Liver (tissue), 9 donors: Measurements from ENCODE around the gene TMEM234. TPM values are rescaled to one million over a fixed set of nuclear protein-coding genes. Genes with fewer than 3 reads are reported as not detected.

Experiments used
- DNase-seq: peaks from one replicate; pipeline ENCODE4 v3.0.0-alpha.2; 2017; ENCODE audit warnings: low spot score
- H3K27ac ChIP-seq, 2 donors: one replicate each; pipeline ENCODE4 v1.7.0; 2013; ENCODE audit warnings: inconsistent platforms in 2 of 2, low read length in 2 of 2, control low read depth in 1 of 2, low read depth in 1 of 2, mild to moderate bottlenecking in 1 of 2
- H3K27me3 ChIP-seq, 4 donors: one replicate each; pipeline versions ENCODE4 v1.6.1 to v1.7.0; 2013; ENCODE audit warnings: low read length in 3 of 4, inconsistent platforms in 1 of 4, mild to moderate bottlenecking in 1 of 4, moderate library complexity in 1 of 4; ENCODE audit not compliant: control insufficient read depth in 4 of 4, insufficient read depth in 4 of 4
- H3K36me3 ChIP-seq, 4 donors: one replicate each; pipeline versions ENCODE4 v1.6.1 to v1.7.0; 2013; ENCODE audit warnings: low read length in 3 of 4, mild to moderate bottlenecking in 3 of 4, low read depth in 1 of 4, moderate library complexity in 1 of 4; ENCODE audit not compliant: control insufficient read depth in 4 of 4, insufficient read depth in 3 of 4
- H3K4me1 ChIP-seq, 4 donors: one replicate each; pipeline versions ENCODE4 v1.6.1 to v1.7.0; 2013; ENCODE audit warnings: low read length in 3 of 4, mild to moderate bottlenecking in 3 of 4, moderate library complexity in 1 of 4; ENCODE audit not compliant: control insufficient read depth in 4 of 4, insufficient read depth in 4 of 4
- H3K4me3 ChIP-seq, 3 donors: one replicate each; pipeline versions ENCODE4 v1.6.1 to v1.7.0; 2013; ENCODE audit warnings: low read length in 3 of 3, control low read depth in 1 of 3, low read depth in 1 of 3, mild to moderate bottlenecking in 1 of 3
- H3K9ac ChIP-seq, 2 donors: one replicate each; pipeline ENCODE4 v1.7.0; 2013; ENCODE audit warnings: low read length in 2 of 2, mild to moderate bottlenecking in 2 of 2, moderate library complexity in 2 of 2, control low read depth in 1 of 2, low read depth in 1 of 2
- H3K9me3 ChIP-seq, 4 donors: one replicate each; pipeline versions ENCODE4 v1.6.1 to v1.7.0; 2013; ENCODE audit warnings: low read length in 3 of 4; ENCODE audit not compliant: control insufficient read depth in 4 of 4
- EGR1 ChIP-seq, 2 donors: IDR thresholded peaks; 2 replicates each; pipeline ENCODE4 v1.6.1; 2016 to 2018; ENCODE audit warnings: antibody characterized with exemption in 2 of 2, low read depth in 2 of 2
- FOXA1 ChIP-seq: IDR thresholded peaks from 2 replicates; pipeline ENCODE4 v1.6.1; 2016; ENCODE audit warnings: antibody characterized with exemption
- FOXA2 ChIP-seq: IDR thresholded peaks from 2 replicates; pipeline ENCODE4 v1.6.1; 2016; ENCODE audit warnings: antibody characterized with exemption
- GABPA ChIP-seq, 2 donors: IDR thresholded peaks in 1 of 2; conservative IDR thresholded peaks in 1 of 2; 2 replicates each; pipeline ENCODE4 v1.6.1; 2016; ENCODE audit warnings: antibody characterized with exemption in 2 of 2, mild to moderate bottlenecking in 1 of 2, moderate library complexity in 1 of 2
- HNF4A ChIP-seq, 2 donors: conservative IDR thresholded peaks; 2 replicates each; pipeline ENCODE4 v1.6.1; 2016; ENCODE audit warnings: antibody characterized with exemption in 2 of 2, mild to moderate bottlenecking in 2 of 2
- HNF4G ChIP-seq: IDR thresholded peaks from 2 replicates; pipeline ENCODE4 v1.6.1; 2016; ENCODE audit warnings: antibody characterized with exemption
- NR2F2 ChIP-seq: IDR thresholded peaks from 2 replicates; pipeline ENCODE4 v1.6.1; 2016; ENCODE audit warnings: antibody characterized with exemption
- RAD21 ChIP-seq, 2 donors: IDR thresholded peaks; 2 replicates each; pipeline ENCODE4 v1.6.1; 2016; ENCODE audit warnings: antibody characterized with exemption in 2 of 2, mild to moderate bottlenecking in 2 of 2
- RXRA ChIP-seq, 2 donors: IDR thresholded peaks; 2 replicates each; pipeline ENCODE4 v1.6.1; 2017 to 2018; ENCODE audit warnings: antibody characterized with exemption in 2 of 2, mild to moderate bottlenecking in 1 of 2
- SP1 ChIP-seq: IDR thresholded peaks from 2 replicates; pipeline ENCODE4 v1.6.1; 2018; ENCODE audit warnings: antibody characterized with exemption, mild to moderate bottlenecking
- TAF1 ChIP-seq: conservative IDR thresholded peaks from 2 replicates; pipeline ENCODE4 v1.6.1; 2016; ENCODE audit warnings: antibody characterized with exemption, mild to moderate bottlenecking
- YY1 ChIP-seq: IDR thresholded peaks from 2 replicates; pipeline ENCODE4 v1.6.1; 2016; ENCODE audit warnings: antibody characterized with exemption, mild to moderate bottlenecking
- WGBS: extraction: QIAGEN DNeasy Blood & Tissue Kit; methylation state at CpG from one replicate; pipeline ENCODE4 v1.1.7; 2013; 5-methylcytosine and 5-hydroxymethylcytosine counted together
- polyA plus RNA-seq, 2 donors: library from polyadenylated mRNA; stranded (reverse) in 1 of 2; unstranded in 1 of 2; fragments of 200-250 nt in 1 of 2; fragments of >200 nt in 1 of 2; fragmentation: Nextera tagmentation in 1 of 2; extraction: Ambion mirVana in 1 of 2; gene quantifications; one replicate each; pipeline versions ENCODE4 v1.2.1 to v1.2.3, GENCODE V29; 2013 to 2015
- total RNA-seq, 2 donors: library from RNA; depleted of rRNA; stranded (reverse); fragments of >200 nt; gene quantifications; one replicate each; pipeline ENCODE4 v1.2.3, GENCODE V29; 2014
- TF ChIP-seq, protein P1 (sequence below): IDR thresholded peaks from 2 replicates; pipeline ENCODE4 v1.6.1; 2016; ENCODE audit warnings: antibody characterized with exemption
- TF ChIP-seq, protein P2 (sequence below): IDR thresholded peaks from 2 replicates; pipeline ENCODE4 v1.6.1; 2016; ENCODE audit warnings: antibody characterized with exemption
- TF ChIP-seq, protein P3 (sequence below): IDR thresholded peaks from 2 replicates; pipeline ENCODE4 v1.6.1; 2016; ENCODE audit warnings: antibody characterized with exemption
- TF ChIP-seq, protein P4 (sequence below): IDR thresholded peaks from 2 replicates; pipeline ENCODE4 v1.6.1; 2016; ENCODE audit warnings: antibody characterized with exemption, mild to moderate bottlenecking
- donor health status: healthy.
- donor health status: healthy.
- donor health status: healthy.
- donor health status: healthy.
- donor health status: healthy.

Gene TMEM234
- total and polyA plus RNA-seq, 4 donors: 5.4 to 6.8 (median 6.1) TPM

DNA sequence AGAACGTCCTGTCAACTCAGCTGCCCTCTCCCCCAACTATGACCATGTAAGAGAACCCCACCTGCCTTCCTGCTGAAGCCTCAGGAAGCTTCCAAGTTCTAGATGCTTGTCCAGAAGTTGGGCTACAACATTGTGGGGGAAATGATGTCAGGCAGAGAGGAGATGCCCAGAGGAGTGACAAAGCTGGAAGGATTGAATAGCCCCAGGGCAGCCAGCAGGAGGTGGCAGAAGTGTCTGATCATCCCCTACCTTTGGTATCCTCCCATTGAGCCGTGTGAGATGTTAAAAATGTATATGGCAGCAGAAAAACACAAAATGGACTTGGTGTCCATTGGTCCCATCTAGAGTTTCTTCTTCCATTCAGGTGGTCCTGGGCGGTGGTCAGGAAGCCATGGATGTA lies 6.6 kb upstream of the TMEM234 start:
- 83% methylated on average over 3 of the region's 3 CpGs for WGBS
- no peaks in the 10 kb centered on the region for H3K9me3 ChIP-seq
- no peak for DNase-seq
- H3K36me3 ChIP-seq: peaks cover 9 to 62% (median 46%) of the 10 kb centered on the region in 4 donors
- H3K27ac ChIP-seq: no peak overlapping the region
- no peaks in the 10 kb centered on the region for H3K27me3 ChIP-seq
- H3K4me1 ChIP-seq: peaks cover 2 to 9% (median 8%) of the 10 kb centered on the region in 4 donors
- no peak overlapping the region for H3K4me3 ChIP-seq
- TF ChIP-seq, protein P1, sequence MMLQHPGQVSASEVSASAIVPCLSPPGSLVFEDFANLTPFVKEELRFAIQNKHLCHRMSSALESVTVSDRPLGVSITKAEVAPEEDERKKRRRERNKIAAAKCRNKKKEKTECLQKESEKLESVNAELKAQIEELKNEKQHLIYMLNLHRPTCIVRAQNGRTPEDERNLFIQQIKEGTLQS: no peak
- TF ChIP-seq GABPA (IDR thresholded peaks at IDR 0.05 in 1 of 2, conservative IDR thresholded peaks at IDR 0.05 in 1 of 2): no peak
- no peak for TF ChIP-seq RAD21 (IDR thresholded peaks at IDR 0.05)
- TF ChIP-seq, protein P2, sequence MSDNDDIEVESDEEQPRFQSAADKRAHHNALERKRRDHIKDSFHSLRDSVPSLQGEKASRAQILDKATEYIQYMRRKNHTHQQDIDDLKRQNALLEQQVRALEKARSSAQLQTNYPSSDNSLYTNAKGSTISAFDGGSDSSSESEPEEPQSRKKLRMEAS: no peak
- TF ChIP-seq FOXA1: no peak
- no peak for TF ChIP-seq EGR1 (IDR thresholded peaks at IDR 0.05; ENCODE audit: low read depth in 2 of 2)
- no peak for TF ChIP-seq HNF4A (conservative IDR thresholded peaks at IDR 0.05)
- TF ChIP-seq TAF1: no peak
- no peak for TF ChIP-seq FOXA2
- TF ChIP-seq NR2F2: no peak
- no peak for TF ChIP-seq RXRA (IDR thresholded peaks at IDR 0.05)
- TF ChIP-seq YY1: no peak
- TF ChIP-seq, protein P3, sequence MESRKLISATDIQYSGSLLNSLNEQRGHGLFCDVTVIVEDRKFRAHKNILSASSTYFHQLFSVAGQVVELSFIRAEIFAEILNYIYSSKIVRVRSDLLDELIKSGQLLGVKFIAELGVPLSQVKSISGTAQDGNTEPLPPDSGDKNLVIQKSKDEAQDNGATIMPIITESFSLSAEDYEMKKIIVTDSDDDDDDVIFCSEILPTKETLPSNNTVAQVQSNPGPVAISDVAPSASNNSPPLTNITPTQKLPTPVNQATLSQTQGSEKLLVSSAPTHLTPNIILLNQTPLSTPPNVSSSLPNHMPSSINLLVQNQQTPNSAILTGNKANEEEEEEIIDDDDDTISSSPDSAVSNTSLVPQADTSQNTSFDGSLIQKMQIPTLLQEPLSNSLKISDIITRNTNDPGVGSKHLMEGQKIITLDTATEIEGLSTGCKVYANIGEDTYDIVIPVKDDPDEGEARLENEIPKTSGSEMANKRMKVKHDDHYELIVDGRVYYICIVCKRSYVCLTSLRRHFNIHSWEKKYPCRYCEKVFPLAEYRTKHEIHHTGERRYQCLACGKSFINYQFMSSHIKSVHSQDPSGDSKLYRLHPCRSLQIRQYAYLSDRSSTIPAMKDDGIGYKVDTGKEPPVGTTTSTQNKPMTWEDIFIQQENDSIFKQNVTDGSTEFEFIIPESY: no peak
- TF ChIP-seq SP1: no peak
- no peak overlapping the region for H3K9ac ChIP-seq

DNA sequence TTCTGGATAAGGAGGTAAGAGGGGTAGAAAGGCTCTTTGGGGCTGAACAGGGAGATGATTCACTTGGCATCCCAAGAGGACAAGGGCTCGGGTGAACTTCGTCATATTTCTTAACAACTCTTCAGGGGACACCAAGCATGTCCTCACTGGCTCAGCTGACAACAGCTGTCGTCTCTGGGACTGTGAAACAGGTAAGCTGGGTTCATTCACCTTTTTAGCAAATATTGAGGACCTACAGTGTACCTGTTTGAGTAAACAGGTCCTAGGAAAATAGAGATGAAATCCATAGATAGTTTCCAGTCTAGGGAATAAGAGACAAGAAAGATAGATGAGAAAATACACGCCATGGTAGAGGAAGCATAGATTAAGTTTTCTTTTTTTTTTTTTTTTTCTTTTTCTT lies 2.1 kb upstream of the TMEM234 start:
- Histone ChIP-seq H3K27me3 (no peaks in the 10 kb centered on the region), H3K4me3 (no peak overlapping the region), H3K9me3 (no peaks in the 10 kb centered on the region), H3K36me3 (peaks cover 4 to 34% (median 27%) of the 10 kb centered on the region in 4 donors), H3K9ac (no peak overlapping the region), H3K4me1 (peaks cover 13 to 26% (median 23%) of the 10 kb centered on the region in 4 donors), H3K27ac (peak overlapping the region; percentile 56 to 77)
- no peak for DNase-seq
- 42% methylated on average over 4 of the region's 4 CpGs for WGBS
- TF ChIP-seq, protein P4, sequence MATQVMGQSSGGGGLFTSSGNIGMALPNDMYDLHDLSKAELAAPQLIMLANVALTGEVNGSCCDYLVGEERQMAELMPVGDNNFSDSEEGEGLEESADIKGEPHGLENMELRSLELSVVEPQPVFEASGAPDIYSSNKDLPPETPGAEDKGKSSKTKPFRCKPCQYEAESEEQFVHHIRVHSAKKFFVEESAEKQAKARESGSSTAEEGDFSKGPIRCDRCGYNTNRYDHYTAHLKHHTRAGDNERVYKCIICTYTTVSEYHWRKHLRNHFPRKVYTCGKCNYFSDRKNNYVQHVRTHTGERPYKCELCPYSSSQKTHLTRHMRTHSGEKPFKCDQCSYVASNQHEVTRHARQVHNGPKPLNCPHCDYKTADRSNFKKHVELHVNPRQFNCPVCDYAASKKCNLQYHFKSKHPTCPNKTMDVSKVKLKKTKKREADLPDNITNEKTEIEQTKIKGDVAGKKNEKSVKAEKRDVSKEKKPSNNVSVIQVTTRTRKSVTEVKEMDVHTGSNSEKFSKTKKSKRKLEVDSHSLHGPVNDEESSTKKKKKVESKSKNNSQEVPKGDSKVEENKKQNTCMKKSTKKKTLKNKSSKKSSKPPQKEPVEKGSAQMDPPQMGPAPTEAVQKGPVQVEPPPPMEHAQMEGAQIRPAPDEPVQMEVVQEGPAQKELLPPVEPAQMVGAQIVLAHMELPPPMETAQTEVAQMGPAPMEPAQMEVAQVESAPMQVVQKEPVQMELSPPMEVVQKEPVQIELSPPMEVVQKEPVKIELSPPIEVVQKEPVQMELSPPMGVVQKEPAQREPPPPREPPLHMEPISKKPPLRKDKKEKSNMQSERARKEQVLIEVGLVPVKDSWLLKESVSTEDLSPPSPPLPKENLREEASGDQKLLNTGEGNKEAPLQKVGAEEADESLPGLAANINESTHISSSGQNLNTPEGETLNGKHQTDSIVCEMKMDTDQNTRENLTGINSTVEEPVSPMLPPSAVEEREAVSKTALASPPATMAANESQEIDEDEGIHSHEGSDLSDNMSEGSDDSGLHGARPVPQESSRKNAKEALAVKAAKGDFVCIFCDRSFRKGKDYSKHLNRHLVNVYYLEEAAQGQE: no peak
- TF ChIP-seq HNF4A (conservative IDR thresholded peaks at IDR 0.05) (peak; percentile 27 to 44), EGR1 (IDR thresholded peaks at IDR 0.05; ENCODE audit: low read depth in 2 of 2) (no peak), GABPA (IDR thresholded peaks at IDR 0.05 in 1 of 2, conservative IDR thresholded peaks at IDR 0.05 in 1 of 2) (no peak), HNF4G (no peak), RXRA (IDR thresholded peaks at IDR 0.05) (peak; percentile 77 to 81), FOXA2 (peak; percentile 52)
- TF ChIP-seq, protein P2: no peak
- TF ChIP-seq, protein P1: no peak
